A673 (cell line): ENCODE data around the gene SURF1.

ENCODE experiments used
- EZH2 ChIP-seq: fragments of 200-600 bp; sonication (generic); IDR thresholded peaks from 2 replicates; pipeline ENCODE4 v1.6.1; 2017; ENCODE audit warnings: borderline replicate concordance, low read depth, mild to moderate bottlenecking, mixed read lengths, antibody characterized with exemption, low read length; ENCODE audit not compliant: poor library complexity, severe bottlenecking
- TF ChIP-seq, protein P1 (sequence below): fragments of 300-800, 200-600 bp; sonication (generic); conservative IDR thresholded peaks from 2 replicates; pipeline ENCODE4 v1.5.1; 2017; ENCODE audit warnings: low read depth, mild to moderate bottlenecking, antibody characterized with exemption, low read length, moderate library complexity, mixed read lengths

DNA sequence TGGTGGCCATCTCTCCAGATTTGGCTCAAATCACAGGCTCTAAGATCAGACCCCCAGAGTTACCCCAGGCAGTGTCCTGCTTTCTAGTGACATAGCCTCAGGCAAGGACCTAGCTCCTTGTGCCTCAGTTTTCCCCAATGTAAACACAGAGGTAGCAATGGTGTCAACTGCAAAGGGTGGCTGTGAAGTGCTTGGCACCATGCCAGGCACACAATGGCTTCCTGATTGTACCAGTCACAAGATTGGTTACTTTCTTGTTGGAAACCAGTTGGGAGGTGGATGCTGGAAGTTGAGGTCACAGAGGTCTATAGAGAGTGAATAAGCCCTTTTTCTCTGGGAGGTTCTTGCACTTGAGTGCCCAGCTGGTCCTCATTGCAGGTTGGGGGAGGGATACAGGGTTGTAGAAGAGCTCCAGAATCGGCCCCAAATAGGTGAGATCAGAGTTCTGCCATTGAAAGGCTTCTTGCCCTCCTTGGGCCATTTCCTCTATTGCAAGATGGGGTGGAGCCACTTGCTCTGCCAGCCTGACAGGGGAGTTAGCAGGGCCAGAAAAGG is 22.2 kb upstream of the SURF1 start:
- TF ChIP-seq, protein P1, sequence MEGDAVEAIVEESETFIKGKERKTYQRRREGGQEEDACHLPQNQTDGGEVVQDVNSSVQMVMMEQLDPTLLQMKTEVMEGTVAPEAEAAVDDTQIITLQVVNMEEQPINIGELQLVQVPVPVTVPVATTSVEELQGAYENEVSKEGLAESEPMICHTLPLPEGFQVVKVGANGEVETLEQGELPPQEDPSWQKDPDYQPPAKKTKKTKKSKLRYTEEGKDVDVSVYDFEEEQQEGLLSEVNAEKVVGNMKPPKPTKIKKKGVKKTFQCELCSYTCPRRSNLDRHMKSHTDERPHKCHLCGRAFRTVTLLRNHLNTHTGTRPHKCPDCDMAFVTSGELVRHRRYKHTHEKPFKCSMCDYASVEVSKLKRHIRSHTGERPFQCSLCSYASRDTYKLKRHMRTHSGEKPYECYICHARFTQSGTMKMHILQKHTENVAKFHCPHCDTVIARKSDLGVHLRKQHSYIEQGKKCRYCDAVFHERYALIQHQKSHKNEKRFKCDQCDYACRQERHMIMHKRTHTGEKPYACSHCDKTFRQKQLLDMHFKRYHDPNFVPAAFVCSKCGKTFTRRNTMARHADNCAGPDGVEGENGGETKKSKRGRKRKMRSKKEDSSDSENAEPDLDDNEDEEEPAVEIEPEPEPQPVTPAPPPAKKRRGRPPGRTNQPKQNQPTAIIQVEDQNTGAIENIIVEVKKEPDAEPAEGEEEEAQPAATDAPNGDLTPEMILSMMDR, result no peak
- no peak for TF ChIP-seq EZH2
